ENCODE measurements around the gene AHNAK2.
"Not testable (repeated sequence)": the region's sequence is repeated elsewhere in the genome, so short reads cannot be mapped to it uniquely, and the experiment has no call there.

AHNAK2 gene

DNA sequence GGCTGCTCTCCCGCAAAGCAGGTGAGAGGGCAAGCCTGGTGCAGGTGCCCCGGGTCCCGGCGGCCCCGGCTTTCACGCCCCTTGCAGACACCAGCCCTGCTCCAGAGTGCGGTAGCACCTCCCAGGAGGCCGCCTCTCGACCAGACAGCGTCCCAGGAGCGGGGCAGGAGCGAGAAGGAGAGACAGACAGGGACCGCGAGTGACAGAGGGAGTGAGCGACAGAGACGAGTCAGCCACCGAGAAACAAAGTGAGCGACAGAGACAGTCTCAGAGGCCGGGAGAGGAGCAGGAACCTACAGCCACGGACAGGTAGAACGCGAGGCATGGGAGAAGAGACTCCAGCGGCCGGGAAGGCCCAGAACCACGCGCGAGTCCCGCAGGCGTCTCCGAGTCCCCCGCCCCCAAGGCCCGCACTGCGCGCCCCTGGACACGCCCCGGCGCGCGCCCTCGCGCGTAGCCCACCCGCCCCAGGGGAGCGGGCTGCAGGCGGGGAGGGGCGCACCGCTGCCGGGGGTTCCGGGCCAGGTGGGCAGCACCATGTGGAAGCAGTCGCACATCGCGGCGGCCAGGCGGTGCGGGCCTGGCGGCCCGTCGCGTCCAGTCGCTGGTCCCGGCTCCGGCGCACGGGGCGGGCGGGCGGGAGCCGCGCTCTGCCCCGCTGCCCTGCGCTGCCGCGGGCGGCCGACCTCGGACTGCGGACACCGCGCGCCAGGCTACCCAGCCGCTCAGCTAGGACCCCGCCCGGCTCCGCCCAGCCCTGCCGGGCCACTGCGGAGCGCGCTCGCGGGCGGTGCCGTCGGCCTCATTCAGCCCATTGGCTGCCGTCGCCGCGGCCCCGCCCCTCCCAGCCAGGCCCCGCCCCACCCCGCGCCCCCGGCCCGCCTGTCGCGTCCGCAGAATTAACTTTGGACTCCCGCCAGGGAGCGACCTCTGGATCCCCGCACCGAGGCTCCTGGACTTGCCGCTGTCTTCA is at the start of gene AHNAK2:
TSS of gene AHNAK2 (minus strand) at position 694 of the 973 bp plus-strand sequence. CDS start at position 557, 137 bp downstream.
- DNase-seq (ENCODE audit: low spot score): peak; percentile 90

DNA sequence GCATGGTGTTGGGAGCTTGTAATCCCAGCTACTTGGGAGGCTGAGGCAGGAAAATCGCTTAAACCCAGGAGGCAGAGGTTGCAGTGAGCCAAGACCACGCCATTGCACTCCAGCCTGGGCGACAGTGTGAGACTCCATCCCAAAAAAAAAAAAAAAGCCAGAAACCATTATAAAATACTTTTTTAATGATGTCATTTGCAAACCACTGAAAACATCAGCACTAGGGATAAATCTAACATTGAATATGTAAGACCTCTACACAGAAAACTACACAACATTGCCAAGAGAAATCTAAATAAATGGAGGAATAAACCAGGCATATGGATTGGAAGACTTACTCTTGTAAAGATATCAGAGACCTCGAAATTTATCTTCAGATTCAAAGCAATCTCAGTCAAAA is 49.5 kb upstream of the AHNAK2 start:
- DNase-seq (ENCODE audit: low spot score): not testable (repeated sequence)

DNA sequence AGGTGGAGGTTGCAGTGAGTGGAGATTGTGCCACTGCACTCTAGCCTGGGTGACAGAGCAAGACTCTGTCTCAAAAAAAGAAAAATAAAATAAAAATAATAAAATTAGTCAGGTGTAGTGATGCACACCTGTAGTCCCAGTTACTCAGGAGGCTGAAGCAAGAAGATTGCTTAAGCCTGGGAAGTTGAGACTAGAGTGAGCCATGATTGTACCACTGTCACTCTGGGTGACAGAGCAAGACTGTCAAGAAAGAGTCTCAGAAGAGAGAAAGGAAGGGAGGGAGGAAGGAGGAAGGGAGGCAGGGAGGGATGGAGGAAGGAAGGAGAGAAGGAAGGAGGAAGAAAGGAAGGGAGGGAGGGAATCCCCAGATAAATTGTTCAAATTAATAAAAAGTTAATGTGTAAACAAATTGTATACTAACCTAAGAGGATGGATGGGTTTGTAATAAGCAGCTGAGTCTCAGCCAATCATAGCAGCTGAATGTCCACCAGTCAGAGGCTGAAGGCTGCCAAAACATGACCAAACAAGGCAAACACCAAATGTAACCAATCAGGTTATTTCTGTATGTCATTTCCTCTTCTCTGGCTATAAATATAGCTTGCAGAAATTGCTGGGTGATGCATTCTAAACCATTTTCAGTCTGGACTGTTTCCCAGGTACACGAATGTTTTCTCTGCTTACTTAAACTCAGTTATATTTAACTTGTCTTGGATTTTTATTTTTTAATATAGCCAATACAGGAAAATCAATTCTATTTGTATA is 48.8 kb upstream of the AHNAK2 start:
- no peak for DNase-seq (ENCODE audit: low spot score)

DNA sequence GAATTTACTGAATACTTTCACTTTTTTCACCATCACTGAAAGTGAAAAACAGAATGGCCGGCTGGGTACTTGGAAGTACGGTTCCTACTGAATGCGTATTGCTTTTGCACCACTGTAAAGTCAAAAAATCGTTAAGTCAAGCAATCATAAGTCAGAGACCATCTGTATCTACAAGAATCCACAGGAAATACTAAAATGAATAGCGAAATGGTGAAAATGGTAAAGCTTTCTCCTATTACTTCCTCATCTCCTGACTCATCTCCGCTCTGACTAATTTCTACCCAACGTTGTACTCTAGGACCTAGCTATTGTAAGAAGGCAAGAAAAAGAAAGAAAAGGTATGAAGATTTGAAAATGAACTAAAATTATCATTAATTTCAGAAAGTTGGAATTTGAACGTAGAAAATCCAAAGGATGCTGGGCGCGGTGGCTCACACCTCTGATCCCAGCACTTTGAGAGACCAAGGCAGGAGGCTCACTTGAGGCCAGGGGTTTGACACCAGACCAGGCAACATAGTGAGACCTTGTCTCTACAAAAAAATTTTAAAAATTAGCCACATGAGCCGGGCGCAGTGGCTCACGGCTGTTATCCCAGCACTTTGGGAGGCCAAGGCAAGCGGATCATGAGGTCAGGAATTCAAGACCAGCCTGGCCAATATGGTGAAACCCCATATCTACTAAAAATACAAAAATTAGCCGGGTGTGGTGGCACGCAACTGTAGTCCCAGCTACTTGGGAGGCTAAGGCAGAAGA is 48.0 kb upstream of the AHNAK2 start:
- no peak for DNase-seq (ENCODE audit: low spot score)

DNA sequence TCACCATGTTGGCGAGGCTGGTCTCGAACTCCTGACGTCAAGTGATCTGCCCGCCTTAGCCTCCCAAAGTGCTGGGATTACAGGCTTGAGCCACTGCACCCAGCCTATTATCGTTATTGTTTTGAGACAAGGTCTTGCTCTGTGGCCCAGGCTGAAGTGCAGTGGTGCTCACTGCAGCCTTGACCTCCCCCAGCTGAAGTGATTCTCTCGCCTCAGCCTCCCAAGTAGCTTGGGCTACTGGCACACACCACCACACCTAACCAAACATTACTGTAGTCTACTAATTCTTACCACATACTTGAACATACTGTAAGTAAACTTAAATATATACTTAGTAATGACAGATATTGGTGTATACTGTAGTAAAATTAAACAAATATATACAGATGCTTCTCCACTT is 47.3 kb upstream of the AHNAK2 start:
- no peak for DNase-seq (ENCODE audit: low spot score)

DNA sequence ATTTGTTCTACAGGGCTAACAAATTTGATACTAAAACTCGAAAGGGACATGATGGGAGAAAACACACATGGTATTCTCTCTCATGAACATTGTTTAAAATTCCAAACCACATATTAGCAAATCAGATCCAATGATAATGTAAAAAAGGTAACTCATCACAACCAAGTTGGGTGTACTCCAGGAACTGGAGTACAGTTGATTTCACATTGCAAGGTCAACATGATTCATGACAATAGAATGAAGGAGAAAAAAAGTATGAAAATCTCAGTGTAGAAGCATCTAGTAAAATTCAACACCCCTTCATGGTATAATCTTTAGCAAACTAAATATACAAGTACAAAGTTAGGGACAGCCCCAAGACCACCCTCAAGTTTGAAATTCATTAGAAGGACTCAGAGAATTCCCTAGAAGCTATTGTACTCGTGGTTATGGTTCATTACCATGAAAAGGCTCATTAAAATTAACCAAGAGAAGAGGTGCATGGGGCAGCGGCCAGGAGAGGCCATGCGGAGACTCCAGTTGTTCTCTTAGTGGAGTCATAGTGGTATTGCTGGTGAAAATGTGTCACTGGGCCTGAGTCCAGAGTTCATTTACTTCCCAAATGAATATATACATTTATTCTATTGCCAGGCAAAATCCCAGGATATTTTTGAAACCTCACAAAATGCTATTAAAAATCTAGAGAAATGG is 45.8 kb upstream of the AHNAK2 start:
- no peak for DNase-seq (ENCODE audit: low spot score)

DNA sequence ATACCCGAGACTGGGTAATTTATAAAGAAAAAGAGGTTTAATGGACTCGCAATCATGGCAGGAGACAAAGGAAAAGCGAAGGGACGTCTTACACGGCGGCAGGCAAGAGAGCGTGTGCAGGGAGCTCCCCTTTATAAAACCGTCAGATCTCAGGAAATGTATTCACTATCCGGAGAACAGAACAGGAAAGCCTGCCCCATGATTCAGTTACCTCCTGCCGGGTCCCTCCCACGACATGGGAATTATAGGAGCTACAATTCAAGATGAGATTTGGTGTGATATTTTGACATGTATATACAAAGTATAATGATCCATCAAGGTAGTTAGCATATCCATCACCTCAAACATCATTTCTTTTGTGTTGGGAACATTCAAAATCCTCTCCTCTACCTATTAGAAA is 45.0 kb upstream of the AHNAK2 start:
- DNase-seq (ENCODE audit: low spot score): no peak

DNA sequence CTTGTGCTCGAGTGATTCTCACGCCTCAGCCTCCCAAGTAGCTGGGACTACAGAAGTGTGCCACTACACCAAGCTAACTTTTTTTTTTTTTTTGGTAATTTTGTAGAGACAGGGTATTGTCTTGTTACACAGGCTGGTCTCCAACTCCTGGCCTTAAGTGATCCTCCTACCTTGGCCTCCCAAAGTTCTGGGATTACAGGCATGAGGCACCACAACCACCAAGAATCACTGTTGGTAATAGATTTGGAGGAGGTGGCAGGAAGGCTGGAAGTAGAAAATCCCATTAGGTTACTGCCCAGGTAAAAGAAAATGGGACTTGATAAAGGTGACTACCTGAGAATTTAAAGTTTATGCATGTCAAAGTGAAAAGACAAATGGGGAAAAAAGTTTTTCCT is 44.1 kb upstream of the AHNAK2 start:
- no peak for DNase-seq (ENCODE audit: low spot score)

DNA sequence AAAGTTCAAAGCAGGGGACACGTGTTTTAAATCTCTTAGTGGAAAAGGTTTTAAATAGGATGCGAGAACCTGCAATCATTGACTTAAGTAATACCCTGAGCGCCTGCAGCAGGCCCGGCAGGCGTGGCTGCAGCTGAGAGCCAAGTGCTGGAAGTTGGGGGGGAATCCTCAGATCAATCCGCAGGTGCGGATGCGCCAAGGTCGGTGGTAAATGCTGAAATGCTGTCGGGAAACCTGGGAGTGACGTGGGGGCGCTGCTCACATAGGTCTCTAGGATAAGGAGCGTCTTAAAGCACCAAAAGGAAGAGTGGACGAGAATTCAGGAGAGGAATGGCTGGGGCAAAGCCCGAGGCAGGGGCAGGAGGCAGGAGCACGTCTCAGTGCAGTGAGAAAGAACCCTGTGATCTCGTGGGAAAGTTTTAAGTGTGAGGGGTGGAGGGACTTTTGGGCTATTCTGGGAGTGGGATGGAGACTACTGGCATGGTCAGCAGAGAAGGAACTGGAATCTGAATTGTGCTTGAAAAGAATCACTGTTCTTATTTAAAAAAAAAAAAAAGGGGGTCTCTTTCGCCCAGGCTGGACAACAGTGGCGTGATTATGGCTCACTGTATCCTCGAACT is 43.6 kb upstream of the AHNAK2 start:
- DNase-seq (ENCODE audit: low spot score): no peak

DNA sequence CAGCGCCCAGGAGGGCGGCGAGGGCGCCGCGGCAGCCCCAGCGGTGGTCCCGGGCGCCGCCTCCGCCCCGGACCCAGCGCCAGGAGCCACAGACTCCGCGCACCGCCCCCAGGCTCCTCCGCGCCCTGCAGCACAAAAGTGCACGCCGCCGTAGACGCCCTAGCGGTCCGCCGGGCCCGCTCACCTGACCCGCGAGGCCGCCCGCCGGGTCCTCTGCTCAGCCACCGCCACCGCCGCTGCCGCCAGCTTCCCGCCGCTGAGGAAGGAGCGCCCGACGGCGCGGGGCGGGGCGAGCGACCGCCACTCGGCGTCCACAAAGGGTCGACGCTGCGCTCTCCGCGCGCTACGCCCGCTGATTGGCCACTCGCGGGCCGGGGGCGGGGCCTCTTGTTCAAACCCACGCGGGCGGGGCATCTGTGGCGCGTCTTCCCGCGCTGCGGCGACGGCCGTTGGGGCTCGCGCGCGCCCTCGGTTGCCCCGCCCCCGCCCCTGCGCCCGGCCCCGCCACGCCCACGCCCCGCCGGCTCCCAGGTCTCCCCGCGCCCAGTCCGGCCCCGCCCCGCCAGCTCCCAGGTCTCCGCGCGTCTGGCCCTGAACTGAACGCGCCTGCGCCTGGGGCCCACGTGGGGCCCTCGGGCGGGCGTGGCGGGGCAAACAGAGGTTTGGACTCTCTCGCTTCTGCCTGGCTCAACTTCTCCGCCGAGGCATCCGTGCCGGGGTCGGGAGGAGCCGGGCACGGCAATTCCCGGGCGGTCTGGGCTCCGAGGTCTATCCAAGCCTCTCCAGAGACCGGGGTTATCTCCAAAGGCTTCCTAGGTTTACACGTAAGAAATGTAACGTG is 42.9 kb upstream of the AHNAK2 start, which contains the start of gene CDCA4:
TSS of gene CDCA4 (minus strand) at position 269 of the 841 bp plus-strand sequence. CDS start 9,154 bp downstream, outside the sequence.
- DNase-seq (ENCODE audit: low spot score): peak; percentile 100

DNA sequence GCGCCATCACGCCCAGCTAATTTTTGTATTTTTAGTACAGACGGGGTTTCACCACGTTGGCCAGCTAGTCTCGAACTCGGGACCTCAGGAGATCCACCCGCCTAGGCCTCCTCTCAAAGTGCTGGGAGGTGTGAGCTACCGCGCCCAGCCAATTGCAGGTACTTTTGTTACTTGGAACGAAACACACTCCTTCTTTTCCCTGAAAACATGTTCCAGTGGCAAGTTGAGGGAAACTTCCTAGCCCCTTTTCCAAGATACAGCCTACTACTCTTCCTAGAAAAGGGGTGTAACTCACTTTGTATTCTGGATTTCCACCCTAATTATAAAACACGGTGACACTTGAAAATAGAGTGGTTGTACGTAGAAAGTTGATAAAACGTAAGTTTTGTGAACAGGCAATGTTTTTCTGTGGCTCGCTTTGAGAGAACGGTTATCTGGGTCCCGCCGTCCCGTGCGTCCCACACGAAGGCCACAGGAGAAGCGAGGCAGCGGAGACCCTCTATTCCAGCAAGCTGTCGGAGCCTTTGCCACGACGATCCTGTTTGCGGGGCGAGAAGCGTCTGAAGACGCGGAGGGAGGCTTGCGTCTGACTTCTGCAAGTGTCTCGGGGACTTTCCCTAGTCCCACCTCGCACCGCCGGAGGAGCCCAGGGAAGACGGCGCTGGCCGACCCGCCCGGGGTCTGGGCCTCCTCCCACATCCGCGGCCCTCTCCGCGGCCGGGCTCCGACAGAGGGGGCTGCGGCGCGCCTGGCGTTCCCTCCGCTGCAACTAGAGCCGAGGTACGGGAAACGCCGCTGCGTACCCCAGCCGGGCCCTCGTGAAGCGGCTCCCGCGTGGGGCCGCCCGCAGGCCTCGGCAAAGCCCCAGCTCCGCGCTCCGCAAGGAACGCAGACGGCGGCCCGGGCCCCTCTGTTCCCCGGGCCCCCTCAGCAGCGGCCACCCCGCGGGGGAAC is 42.0 kb upstream of the AHNAK2 start:
- DNase-seq (ENCODE audit: low spot score): peak; percentile 47

DNA sequence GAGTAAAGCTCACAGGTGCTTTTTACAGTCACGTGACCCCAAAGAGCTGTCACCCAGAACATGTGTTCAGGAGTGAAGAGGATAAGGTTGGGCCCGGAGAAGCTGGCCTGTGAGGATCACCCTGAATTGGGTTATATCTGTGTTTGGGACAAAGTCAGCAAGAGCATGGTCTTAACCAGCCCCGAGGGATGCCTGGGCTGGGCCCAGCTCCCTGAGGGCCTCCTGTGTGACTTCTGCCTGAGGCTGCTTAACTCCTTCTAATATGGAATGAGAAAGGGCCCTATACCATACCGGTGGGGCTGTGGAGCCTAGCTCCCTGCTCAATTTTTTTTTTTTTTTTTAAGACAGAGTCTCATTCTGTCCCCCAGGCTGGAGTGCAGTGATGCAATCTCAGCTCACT is 40.2 kb upstream of the AHNAK2 start:
- DNase-seq (ENCODE audit: low spot score): no peak

DNA sequence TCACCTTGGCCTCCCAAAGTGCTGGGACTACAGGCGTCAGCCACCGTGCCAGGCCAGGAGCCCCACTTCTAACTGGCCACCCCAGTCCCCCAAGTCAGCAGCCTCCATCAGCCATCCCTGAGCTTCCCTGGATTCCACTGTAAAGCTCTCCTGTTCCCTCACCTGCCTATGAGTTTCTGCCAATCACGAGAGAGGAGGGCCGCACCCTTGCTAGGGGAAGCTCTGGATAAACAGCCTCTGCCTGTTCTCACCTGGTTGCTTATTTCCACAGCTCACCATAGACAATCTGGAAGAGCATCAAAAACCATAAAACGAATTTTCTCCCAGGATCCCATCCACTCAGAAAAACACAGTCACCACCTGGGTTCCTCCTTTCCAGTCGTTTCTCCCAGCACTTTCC is 37.7 kb upstream of the AHNAK2 start:
- DNase-seq (ENCODE audit: low spot score): no peak

DNA sequence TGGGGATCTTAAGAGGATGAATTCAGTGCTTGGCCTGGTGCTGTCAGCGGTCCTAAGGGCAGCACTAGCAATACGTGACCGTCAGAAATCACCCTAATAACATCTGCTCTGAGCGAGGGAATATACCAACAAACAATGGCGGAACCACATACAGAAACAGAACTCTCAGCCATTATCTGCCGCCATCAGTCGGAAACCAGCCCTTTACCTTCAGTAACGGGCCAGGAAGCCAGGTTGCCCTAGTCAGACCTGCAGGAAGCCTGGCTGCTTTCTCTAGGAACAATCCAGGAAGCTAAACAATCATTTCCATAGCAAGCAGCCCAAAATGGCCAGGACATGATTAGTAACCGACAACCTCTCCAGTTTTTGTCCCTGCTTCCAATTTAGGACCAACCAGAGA is 37.1 kb upstream of the AHNAK2 start:
- no peak for DNase-seq (ENCODE audit: low spot score)

DNA sequence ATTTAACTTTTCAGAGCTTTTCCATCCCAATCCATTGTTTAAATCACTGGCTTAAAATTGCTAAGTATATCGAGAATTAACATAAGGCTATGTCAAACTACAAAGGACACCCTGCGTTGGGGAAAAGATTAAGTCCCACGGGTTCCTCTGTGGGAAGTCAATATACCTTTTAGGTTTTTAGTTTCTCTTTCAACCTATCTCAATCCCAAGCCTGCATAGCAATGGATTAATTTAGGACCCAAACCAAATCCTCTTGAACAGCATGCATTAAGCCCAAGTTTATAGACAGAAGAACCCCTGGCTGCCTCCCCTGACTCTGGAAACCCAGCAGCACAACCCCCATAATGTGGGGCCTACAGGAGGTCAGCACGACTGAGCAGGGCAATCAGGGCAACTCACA is 36.5 kb upstream of the AHNAK2 start:
- DNase-seq (ENCODE audit: low spot score): no peak

DNA sequence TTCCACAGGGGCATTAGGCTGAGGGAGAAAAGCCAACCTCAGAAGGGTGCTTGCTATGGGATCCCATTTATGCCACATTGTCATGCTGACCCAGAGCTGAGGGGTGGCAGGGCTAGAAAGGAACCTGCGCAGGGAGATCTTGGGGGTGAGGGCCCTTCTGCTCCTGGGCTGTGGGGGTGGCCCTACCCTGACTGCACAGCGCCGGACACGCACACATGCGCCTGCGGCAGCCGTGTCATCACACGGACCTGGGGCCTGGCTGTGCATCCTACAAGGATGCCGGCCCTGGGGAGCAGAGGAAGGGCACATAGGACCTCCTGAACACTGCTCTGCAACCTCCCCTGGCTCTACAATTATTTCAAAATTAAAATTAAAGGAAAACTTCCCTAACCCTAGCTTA is 35.9 kb upstream of the AHNAK2 start:
- no peak for DNase-seq (ENCODE audit: low spot score)

DNA sequence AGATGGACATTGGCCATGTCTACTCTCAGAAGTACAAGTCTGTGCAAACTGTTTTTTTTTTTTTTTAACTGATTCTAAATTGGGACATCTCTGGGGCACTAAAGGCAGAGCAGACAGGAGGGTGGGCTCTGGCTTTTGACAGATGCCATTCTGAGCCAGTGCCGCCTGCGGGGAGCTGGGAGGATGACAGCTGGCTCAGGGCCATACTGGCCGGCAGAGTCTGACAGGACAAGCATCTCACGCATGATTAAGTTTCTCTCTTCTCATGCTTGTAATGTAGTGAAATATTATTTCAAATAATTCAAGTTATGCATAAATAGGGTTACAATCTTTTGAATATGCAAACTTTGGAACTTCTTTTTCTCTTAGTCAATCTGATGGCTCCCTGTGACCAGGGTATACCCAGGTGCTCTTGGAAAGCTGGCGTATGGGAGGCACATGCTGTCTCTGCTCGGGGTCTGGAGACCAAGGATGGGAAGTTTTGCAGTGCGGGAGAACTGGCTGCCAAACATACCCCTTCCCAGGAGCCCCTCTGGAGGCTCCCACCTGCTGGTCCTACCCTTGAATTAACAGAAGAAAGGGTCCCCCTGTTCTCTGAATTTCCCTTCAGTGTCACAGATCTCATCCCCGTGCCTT is 35.1 kb upstream of the AHNAK2 start:
- peak; percentile 52 for DNase-seq (ENCODE audit: low spot score)

DNA sequence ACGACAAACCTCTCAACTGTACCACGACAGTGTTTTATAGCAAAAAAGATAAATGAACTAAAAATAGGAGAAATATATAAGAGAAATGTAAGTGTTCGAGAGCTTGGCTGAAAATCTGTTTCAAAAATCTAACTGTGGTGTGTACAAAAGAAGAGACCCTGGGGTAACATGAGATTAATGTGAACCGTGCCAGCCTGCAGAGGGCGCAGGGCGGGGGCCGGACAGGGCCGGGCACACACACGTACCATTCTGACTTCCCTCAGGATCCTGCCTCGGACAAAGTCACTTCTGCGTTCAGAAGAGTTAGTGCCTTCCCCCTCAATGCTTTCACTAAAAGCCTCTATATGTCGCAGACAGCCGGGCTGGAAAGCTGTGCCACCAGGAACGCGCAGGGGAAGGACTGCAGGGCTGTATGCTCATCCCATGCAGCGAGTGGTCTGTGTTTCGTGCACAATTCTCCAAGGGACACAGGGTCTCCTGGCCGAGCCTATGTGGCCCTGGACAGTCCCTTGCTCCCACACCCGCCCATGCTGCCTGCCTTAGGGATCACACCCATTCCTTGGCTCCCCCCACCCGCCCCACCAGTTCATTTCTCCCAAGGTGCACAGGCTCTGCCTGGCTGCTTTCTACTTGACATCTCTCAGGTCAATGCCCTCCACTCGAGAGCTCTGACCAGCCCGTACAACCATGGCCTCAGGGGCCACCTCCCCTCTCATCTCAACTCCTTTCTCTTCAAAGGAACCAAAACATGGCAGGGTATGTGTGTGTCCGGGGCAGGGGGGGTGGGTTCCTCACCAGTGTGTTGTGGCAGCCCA is 34.2 kb upstream of the AHNAK2 start:
- DNase-seq (ENCODE audit: low spot score): no peak
